ENCODE measurements around the gene PALM3.
A peak's percentile ranks its signal among the peaks of the same experiment; 100 is the strongest.

PALM3 gene

DNA sequence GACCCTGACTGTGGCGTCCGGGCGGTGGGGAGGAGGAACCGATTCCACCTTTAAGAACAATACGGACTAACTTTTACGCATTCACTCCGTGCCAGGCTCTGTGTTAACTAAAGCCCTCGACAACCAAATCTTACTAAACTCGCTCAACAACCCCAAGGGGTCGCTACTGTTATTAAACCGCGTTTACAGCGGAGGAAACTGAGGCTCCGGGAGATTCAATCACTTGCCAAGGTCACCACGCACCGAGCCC lies 27.5 kb upstream of the PALM3 start:
- no peak for DNase-seq (ENCODE audit: low read depth in 2 of 2)

DNA sequence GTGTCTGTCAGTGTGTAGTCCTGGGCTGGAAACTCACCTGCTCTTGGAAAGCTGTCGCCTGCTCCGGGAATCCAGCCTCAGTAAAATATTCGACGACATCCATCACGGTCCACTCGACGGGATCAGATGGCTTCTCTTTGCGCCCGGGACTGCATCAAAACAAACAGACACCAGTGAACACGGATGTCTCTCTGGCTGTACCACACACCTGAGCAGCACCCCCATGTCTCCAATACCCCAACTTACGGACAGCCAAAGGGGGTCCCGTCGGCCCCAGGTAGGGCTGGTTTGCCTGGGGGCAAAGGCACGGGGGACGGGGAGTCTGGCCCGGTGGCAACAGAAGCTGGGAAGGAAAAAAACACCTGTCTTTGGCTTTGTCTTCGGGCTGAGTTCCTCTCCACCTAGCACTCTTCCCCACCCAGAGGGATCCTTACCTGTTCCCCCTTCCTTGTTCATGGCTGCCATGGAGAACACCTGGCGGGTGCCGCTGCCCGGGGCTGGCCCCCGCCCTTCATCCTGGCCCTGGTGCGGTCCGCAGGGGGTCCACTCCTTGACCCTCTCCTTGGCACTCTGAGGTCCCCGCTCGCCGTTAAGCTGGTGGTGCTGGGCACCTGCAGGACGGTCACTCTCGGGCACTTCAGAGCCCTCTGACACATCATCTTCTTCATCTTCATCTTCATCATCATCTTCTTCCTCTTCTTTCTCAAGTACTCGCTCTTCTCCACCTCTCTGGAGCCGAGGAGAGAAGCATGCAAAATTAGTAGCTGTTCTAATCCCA lies 26.9 kb upstream of the PALM3 start:
- no peak for DNase-seq (ENCODE audit: low read depth in 2 of 2)

DNA sequence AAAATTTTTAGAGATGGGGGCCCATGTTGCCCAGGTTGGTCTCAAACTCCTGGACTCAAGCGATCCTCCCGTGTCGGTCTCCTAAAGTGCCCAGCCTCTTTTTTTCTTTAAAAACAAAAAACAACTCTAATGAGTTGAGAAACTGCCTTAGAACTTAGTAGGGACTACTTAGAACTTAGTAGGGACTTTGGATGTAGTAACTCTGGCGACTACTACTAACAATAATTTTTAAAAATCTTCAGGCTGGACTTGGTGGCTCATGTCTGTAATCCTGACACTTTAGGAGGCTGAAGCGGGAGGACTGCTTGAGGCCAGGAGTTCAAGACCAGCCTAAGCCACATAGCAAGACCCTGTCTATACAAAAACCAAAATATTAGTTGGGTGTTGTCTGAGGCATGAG lies 24.2 kb upstream of the PALM3 start:
- DNase-seq (ENCODE audit: low read depth in 2 of 2), result no peak

DNA sequence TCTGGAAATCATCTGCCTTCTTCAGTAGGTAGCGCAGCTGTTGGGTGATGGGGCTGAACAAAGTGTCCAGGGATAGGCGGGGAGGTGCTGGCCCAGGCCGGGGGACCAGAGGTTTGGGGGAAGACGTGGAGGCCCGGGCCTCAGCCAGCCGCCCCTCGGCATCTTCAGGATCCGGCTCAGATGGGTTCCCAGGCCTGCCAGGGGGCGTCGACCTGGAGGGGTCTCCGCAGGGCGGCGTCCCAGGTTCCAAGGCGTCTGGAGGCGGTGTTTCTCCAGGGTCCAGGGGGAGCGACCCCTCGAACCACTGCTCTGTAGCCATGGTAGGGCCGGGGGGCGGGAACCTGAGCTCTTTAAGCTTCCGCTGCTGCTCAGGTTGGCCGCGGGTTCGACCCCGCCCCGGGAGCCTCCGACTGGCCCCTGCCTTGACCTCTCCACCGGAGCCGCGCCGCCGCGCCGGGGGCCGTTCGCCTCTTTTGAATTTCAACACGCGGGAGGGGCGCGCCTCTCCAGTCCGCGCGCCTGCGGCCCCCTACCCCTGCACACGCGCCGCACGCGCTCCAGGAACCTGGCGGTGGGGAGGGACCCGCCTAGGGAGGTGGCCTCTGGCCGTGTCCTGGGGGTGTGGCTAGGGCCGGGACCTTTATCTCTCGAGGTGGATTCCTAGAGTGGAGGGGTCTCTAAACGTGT lies 23.6 kb upstream of the PALM3 start, which contains the start of gene C19orf67:
C19orf67 (minus strand) TSS at position 475 of the 687 bp plus-strand sequence; CDS start at position 319, 156 bp downstream.
- DNase-seq (ENCODE audit: low read depth in 2 of 2), result no peak

DNA sequence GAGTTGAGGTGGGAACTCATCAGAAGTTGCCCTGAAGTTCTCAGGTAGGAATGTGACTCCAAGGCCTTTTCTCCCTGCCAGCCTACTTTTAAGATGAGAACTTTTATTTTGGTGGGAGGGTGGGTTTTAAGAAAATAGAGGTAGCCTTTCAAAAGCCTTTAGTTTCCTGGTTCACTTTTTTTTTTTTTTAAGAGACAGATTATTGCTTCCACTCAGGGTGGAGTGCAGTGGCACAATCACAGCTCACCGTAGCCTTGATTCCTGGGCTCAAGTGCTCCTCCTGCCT lies 20.7 kb upstream of the PALM3 start:
- DNase-seq (ENCODE audit: low read depth in 2 of 2), result no peak

DNA sequence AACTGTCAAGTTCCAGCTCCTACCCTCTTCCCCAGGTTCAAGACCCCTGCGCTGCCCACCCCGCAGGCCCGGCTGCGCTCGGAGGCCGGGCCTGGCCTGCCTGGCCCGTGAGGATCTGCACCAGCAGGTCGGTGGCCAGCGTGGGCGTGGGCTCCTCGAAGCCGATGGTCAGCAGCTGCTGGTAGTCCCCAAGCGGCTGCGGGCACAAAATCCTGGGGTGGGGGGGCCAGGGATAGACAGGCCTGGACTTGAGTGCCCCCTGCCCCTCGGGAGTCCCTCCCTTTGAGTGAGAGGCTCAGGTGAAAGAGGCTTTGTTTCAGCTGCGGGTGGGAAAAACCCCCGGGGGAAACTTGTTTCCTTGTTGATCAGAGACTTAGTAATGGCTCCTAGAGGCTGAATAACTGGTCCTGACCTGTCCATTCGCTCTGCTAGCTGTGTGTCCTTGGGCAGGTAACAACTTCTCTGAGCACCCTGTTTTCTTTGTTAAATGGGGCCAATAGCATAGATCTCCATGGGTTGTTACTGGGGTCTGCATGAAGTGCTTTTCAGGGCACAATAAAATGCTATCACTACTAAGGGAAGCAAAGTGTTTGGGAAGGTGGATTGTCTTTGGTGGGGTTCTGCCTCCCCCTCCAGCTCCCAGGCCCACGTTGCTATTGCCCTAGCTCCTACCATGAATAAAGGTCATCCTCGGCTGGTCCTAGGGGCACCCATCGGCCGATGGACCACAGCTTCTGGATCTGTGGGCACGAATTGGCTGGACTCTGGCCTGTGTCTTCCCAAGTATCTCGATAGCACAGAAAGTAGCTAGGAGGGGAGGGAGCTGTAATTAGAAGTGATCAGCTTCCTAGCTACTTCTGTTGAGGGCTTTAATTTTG lies 20.2 kb upstream of the PALM3 start:
- DNase-seq (ENCODE audit: low read depth in 2 of 2), result no peak

DNA sequence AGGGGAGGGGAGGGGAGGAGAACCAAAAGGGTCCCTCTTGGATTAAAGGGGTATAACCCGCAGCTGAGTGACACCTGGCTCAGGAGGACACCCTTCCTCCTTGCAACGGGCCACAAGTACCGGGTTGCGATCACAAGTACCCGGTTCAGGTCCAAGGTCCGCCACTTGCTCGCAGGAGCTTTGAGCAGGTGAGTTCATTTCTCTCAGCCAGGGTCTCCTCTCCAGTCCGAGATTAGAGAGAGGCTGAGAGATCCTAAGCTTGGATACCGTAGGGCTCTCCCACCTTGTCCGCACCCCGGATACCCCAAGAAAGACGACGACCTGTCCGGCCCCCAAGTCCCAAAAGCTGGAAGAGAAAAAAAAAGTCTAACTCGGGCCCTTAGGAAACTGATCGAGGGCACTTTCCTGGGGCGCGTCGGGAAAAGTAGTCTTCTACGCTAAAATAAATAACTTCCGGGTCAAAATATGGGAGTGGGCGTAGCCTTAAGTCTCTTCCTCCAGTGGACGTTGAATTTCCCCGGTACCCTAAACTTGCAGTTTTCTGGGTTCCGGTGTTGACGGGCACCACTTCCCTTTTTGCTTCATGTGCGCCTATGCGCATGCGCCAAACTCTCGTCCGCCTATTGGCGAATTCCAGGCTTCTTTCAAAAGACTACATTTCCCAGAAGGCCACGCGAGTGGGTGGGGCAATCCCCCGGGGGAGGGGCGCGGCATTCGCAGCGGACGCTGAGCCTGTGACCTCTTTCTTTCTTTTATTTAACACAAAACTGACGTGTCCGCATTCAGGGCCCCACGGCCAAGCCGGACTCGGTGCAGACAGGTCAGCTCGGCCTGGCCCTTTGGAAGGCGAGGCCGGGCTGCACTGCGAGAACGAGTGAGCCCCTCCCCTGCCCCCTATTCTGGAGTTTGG lies 19.3 kb upstream of the PALM3 start:
- peak; percentile 97 to 98 for DNase-seq (ENCODE audit: low read depth in 2 of 2)

DNA sequence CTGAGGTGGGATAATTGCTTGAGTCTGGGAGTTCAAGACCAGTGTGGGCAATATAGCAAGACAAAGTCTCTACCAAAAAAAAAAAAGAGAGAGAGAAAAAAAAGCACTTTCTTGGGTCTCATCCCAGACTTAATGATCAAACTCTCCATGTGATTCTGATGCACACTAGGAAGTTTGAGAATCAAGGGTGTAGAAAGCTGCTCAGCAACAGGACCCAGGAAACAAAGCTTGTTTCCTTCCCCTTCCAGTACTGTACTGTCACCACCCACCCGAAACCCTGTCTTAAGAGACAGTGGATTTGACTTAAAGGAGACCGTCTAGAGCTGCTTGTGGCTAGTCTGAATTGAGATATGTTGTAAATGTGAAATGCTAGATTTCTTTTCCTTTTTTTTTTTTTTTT lies 16.5 kb upstream of the PALM3 start:
- DNase-seq (ENCODE audit: low read depth in 2 of 2), result no peak

DNA sequence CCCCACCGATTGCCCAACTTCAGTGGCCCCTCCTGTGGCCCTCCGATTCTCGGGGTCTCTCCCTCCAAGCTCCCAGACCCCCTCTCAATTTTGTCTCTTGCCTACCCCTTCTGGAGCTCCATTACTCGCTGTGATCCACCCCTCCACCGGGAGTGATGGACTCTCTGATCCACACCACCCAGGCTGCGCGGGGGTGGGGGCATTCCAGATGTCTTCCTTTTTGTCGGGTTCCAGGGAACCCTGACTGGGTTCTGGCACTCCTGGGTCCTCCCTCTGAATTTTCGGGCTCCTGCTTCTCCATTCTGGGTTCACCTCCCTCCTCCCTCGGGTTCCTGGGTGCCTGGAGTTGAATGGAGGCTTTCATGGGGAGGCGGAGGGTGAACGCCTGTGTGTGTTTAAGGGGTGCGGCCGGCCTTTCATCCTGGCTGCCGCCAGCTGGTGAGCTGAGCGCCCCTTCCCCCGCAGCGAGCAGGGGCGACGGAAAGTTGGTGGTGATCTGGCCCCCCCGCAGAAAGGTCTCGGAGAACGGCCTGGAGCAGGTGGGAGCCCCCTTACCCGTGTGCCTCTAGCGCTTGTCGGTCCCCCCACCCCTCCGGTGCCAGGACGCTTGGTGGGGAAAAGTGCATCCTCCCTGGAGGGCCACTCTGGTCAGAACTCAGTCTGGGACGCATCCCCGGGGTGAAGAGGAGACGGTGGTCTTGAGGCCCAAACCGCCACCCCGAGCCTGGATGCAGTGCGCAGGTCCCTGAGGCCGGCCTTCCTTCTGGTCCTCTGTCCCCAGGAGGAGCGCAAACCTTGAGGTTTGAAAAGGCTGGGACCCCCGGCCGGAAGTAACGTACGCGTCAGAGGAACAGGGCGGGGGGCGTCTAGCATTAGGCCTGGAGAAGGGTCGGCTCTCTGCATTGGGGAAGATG lies 12.3 kb upstream of the PALM3 start:
- DNase-seq (ENCODE audit: low read depth in 2 of 2), result no peak

DNA sequence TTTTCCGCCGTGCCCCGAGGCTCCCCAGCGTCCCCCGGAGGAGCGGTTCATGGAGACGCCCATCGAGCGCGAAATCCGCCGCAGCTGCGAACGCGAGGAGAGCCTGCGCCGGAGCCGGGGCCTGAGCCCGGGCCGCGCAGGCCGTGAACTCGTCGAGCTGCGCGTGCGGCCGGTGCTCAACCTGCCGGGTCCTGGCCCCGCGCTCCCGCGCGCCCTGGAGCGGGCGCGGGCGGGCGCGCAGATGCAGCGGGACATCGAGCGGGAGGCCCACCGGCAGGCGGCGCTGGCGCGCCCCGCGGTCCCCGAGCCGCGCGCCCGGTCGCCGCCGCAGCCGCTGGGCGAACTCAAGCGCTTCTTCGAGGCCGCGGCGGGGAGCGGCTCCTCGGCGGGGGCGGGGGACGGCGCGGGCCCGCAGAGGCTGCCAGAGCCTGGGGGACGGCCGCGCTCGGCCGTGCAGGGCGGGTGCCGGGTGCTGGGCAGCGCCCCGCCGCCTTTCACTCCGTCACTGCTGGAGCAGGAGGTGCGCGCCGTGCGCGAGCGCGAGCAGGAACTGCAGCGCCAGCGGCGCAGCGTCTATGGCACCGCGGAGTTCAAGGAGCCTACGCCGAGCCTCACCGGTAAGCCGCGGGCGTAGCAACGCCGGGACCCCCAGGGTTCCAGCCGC lies 11.5 kb upstream of the PALM3 start:
- peak; percentile 56 to 61 for DNase-seq (ENCODE audit: low read depth in 2 of 2)

DNA sequence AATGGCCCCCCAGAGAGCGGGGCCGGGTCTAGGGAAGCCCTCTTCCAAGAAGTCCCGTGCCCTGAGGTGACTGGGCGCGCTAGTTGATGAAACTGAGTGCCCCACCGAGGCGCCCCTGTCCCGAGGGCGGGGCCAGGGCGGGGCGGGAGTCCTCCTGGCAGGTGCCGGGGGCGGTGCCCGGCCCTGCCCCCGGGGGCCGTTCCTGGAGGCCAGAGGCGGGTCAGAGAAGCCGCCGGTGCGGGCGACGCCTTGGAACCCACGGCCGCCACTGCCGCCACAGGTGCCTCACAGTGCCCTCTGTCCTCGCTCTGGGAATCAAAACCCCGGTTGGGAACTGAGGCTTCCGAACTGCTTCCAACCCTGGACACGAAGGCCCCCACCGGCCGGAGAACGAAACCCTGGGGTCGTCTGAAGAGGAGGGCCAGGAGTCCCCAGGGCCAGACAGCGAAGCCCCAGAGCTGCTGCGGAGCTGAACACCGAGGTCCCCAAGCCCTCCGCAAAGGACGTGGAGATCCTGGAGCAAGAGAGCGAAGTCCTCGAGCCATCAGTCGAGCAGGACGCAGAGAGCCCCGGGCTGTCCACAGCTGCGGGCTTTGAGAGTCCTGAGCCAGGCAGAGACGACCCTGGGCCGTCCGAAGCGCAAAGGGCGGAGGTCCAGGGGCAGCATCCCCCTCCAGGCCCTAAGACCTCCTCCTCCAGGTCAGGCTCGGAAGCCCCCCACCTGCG lies 10.8 kb upstream of the PALM3 start, which contains the start of gene MISP3:
MISP3 (plus strand) TSS at position 252 of the 726 bp plus-strand sequence. CDS start 524 bp downstream, outside the sequence.
- no peak for DNase-seq (ENCODE audit: low read depth in 2 of 2)

DNA sequence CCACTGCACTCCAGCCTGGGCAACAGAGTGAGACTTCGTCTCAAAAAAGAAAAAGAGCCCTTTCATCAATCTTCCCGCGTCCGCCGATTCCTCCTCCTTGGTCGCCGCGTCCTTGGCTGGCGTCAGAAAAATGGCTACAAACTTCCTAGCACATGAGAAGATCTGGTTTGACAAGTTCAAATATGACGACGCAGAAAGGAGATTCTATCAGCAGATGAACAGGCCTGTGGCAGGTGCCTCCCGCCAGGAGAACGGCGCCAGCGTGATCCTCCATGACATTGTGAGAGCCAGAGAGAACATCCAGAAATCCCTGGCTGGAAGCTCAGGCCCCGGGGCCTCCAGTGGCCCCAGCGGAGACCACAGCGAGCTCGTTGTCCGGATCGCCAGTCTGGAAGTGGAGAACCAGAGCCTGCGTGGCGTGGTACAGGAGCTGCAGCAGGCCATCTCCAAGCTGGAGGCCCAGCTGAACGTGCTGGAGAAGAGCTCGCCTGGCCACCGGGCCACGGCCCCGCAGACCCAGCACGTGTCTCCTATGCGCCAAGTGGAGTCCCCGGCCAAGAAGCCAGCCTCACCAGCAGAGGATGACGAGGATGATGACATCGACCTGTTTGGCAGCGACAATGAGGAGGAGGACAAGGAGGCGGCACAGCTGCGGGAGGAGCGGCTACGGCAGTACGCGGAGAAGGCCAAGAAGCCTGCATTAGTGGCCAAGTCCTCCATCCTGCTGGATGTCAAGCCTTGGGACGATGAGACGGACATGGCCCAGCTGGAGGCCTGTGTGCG lies 8.6 kb upstream of the PALM3 start:
- DNase-seq (ENCODE audit: low read depth in 2 of 2), result no peak

DNA sequence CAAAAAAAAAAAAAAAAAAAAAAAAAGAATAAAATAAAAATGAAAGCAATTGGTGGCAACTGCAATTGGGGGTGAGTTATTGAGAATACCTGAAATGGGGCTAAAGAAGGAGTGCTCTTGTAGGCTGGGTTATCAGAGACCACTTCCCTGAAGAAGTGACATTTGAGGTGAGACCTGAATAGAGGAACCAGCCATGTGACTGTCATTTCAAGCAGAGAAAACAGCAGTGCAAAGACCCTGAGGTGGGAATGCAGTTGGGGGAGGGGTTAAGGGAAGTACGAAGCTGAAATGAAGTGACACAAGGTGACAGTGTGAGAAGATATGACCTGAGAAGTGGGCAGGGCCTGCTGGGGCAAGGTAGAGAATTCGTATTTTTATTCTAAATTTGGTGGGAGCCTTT lies 4.3 kb upstream of the PALM3 start:
- DNase-seq (ENCODE audit: low read depth in 2 of 2), result no peak

DNA sequence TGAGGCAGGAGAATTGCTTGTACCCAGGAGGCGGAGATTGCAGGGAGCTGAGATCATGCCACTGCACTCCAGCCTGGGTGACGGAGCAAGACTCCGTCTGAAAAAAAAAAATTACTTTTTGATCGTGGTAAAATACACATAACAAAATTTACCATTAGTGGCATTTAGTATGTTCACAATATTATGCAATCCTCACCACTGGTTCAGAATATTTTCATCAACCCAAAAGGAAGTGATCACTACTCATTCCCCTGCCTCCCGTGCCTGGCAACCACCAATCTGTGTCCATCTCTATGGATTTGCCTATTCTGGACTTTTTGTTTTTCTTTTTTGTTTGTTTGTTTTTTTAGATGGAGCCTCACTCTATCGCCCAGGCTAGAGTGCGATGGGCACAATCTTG lies 1.2 kb upstream of the PALM3 start:
- DNase-seq (ENCODE audit: low read depth in 2 of 2), result no peak

DNA sequence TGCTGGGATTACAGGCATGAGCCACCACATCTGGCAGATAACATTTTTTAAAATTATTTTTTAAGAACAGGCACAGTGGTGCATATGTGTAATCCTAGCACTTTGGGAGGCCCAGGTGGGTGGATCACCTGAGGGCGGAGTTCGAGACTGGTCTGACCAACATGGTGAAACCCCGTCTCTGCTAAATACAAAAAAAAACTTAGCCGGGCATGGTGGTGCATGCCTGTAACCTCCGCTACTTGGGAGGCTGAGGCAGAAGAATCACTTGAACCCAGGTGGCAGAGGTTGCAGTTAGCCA lies 631 bp upstream of the PALM3 start:
- DNase-seq (ENCODE audit: low read depth in 2 of 2), result no peak

DNA sequence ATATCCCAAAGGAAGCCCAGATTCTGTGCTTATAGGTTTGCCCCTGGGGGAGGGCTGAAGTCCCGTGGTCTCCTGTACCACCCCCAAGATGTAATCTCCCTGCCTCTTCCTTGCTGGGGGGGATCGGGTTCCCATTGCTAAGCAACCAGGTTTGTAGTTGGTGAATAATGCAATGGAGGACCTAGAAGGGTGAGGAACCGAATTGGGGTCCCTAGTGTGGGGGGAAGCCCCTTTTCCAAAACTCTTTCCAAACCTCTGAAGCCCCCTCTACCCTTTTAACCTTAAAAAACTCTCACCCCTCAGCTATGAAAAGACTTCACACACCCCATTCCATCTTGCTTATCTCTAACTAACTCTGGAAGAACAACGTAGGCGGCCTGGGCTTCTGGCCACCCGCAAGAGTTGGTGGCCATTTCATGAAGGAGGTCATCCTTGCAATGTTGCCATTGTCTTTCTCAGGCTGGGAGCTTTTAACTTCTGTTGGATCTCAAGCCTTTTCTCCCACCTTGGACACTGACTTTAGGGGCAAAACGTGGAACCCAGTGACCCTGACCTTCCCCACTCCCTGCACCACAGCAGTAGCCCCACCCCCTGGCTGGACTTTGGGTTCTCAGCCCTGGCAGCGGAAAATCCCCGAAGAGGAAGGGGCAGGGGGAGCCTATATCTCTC lies 661 bp downstream of the PALM3 start:
- DNase-seq (ENCODE audit: low read depth in 2 of 2), result no peak

DNA sequence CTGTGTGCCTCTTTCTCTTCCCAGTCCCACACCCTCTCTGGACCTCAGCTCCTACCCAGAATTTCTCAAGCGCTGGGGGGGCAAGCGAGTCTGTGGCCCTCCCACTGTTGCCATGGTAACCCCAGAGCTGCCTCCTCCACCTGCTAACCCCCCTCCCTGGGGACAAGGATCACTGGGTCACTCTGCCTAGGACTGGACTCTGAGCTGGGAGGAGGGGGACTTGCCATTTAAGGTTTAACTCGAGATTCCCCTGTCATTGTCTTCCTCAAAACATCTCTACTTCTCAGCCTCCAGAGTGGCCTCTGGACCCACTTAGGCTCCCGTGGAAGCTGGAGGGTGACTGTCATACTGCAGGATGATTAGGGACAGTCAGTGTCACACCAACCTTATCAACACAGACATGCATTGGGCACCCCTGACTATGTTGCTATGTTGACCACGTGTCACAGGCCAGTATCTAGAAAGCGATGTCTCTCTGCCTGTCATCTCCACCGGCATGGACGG lies 2.2 kb downstream of the PALM3 start:
- no peak for DNase-seq (ENCODE audit: low read depth in 2 of 2)

DNA sequence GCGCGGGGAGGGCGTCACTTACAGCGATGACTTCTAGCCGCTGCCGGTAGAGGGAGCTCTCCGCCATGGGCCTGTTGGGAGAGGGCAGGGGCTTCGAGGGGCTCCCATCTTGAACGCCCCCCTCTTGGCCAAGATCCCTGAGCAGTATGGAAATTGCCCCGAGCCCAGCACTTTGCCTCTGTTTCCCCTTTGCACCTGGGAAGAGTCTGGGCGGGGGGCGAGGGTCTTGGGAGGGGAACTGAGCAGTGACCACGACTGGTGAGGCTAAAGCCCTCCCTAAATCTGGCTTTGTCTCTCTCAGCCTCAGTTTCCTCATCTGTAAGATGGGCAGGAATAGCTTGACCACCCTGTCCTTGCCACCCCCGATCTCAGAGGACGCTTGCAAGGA lies 2.8 kb downstream of the PALM3 start:
- DNase-seq (ENCODE audit: low read depth in 2 of 2), result no peak
